ENCODE data around the gene DR1. TPM values are rescaled to one million over a fixed set of nuclear protein-coding genes. Genes with fewer than 3 reads are reported as not detected.
"Not testable (repeated sequence)": the region's sequence is repeated elsewhere in the genome, so short reads cannot be mapped to it uniquely, and the experiment has no call there.

DR1 gene
- polyA plus RNA-seq, 5 donors, result 58.4 to 71.1 (median 62.8) TPM

GRCh38 chr1:93338387-93339146 lies 7.1 kb upstream of the DR1 start:
- DNase-seq, result no peak

GRCh38 chr1:93339171-93339697 lies 6.5 kb upstream of the DR1 start:
- DNase-seq, result no peak

- DNase-seq, result no peak
Measured at GRCh38 chr1:93340090-93340489, 5.6 kb upstream of the DR1 start.

GRCh38 chr1:93344484-93344883 lies 1.2 kb upstream of the DR1 start:
- DNase-seq, result no peak

DNA sequence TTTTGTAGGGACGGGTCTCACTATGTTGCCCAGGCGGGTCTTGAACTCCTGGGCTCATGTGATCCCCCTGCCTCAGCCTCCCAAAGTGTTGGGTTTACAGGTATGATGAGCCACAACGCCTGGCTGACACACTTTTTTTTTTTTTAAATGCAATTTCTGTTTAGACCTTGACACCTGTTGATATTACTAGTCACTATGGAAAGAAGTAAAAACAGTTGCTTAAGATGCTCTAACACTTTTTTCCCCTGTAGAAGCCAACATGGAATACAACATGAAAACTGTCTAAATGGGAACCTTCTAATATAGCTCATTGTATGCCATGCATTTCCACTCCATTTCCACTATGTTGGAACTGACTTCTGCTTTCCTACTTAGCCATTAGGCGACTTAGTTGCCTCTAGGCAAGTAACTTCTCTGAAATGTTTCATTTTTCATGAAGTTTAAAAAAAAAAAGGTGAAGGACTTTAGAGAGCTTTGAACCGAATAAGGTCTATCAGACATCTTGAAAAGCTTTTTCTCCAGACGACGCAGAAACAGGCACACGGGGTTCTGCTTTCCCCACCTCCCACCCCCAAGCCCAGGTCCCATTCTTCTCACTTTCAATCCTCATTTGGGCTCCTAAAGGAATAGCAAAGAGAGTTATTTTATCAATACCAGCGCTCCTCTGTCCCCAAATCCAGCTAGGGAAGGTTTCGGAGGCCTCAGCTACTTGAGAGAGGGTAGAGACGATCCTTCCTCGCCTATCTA lies 648 bp upstream of the DR1 start:
- DNase-seq, result no peak

GRCh38 chr1:93346421-93346993 lies 800 bp downstream of the DR1 start:
- DNase-seq, result peak in 1 of 2 donors; percentile 25

GRCh38 chr1:93347334-93347899 lies 1.7 kb downstream of the DR1 start:
- no peak for DNase-seq

DNA sequence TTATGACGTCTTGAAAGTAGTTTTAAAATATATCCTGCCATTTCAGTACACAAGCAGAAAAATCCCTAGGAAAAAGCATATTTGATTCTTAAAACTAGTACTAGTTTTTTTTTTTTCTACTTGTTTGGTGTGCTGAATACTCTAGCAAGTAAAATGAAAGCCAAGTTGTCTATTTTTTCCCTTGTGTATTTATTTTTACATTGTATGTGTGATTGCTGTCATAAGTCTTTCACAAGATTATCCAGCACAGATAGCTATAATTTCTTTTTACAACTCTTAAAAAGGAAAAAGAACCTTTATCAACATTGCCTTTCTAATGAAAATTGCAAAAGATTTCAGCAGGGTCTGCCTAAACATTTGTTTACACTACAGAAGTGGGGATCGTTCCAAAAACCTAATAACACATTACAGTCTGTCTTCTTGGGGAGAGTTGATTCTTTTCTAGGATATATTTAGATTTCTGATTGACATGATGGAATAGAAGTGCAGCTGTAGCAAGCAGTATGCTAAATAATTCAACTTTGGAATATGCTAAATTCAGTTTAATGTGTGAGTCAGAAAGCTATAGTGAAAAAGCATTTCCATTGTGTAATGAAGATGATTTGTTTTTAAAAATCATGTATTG lies 2.5 kb downstream of the DR1 start:
- DNase-seq, result peak; percentile 32 to 42

GRCh38 chr1:93349231-93350135 lies 3.8 kb downstream of the DR1 start:
- DNase-seq, result no peak

- no peak for DNase-seq
Measured at GRCh38 chr1:93350322-93350721, 4.6 kb downstream of the DR1 start.

GRCh38 chr1:93350875-93351274 lies 5.2 kb downstream of the DR1 start:
- DNase-seq, result no peak

DNA sequence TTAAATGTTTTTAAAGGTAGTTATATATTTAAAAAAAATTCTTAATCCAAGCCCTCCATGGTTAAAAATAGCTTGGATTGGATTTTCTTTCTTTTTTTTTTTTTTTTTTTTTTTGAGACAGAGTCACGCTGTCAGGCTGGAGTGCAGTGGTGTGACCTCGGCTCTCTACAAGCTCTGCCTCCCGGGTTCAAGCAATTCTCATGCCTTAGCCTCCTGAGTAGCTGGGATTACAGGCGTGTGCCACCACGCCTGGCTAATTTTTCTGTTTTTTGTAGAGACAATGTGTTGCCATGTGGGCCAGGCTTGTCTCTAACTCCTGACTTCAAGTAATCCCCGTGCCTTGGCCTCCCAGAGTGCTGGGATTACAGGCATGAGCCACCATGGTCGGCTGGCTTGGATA lies 5.6 kb downstream of the DR1 start:
- not testable (repeated sequence) for DNase-seq

DNA sequence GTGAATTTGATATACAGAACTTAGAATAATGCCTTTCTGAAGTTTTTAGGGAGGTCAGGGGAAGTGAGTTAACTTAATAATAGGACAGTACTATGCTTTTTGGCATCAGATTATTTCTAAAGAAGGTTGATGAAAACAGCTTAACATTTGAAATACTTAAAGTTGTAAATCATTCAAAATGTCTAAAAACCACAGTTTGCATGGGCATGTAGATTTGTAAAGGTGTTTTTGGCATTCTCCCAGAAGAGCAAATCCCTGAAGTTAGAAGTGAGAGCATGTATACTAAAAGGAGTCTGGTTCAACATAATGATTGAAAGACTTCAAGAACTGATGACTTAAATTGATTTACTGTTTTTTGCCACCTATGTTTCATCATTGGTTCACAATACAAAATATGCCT lies 6.7 kb downstream of the DR1 start:
- DNase-seq, result no peak

DNA sequence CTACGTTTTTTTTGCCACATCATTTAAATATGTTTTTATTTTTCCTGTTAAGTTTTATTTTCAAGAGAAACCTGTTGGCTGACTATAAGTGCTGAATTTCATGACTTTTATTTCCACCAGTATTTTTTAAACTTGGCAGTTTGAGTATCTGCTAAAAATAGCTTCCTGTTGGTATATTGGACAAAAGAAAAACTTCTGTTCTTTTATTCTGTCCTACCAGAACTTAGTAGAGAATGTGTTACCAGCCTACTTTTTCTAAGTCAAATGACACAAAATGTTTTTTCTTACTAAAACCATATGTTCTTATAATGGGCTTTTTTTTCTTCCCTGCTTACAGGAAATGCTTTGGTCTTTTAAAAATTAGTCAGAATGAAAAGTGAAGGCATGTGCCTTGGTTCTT lies 7.6 kb downstream of the DR1 start:
- no peak for DNase-seq

DNA sequence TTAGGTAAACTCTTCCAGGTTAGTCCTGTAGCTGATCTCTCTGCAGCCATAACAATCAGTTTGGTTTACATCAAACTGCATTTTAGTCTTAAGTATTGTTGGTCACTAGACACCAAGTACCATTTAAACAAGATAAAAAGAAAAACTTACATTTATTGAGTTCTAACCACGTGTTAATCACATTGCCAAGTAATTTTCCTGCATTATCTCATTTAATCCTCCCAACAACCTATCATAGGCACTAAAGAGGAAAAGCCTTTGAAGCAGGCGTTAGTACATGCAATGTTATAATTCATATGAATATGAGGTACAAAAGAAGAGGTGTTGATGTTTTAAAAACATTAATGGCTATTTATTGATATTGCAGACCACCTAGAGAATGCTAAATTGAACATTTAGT lies 9.0 kb downstream of the DR1 start:
- DNase-seq, result no peak

GRCh38 chr1:93357242-93357641 lies 11.5 kb downstream of the DR1 start:
- DNase-seq, result no peak

DNA sequence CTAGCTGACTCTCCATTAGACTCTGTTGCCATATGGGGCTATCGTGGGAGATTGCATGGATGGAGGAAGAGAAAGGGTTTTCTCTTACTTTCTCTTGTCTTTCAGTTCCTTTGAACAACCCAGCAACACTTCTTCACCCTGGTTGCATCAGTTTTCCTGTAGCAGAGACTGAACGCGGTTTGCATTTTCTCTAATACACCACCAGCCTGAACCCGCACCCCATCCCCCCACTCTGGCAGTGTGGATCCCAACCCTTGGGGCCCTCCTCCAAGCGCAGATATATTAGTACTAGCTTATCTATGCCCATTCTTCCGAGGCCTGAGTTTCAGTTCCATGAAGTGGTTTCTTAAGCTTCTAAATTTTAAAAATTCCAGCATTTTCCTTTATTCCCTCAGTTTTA lies 12.6 kb downstream of the DR1 start:
- DNase-seq, result no peak

DNA sequence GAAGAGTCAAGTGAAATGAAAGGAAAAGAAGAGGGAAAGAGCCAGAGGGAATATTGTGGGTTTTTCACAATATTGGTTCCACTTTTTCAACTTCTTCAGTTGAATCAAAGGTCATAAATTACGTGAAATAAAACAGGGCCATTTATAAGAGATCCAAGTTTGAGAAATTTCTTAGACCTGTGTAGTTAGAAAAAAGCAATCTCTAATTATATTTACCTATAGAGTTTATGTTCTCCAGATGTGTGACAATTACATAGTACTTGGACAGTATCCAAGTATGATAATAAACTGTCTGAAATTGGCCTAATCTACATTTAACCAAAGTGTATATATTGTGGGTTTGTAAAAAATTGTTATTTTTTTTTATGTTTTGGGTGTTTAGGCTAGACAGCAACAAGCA lies 14.4 kb downstream of the DR1 start:
- DNase-seq, result no peak

DNA sequence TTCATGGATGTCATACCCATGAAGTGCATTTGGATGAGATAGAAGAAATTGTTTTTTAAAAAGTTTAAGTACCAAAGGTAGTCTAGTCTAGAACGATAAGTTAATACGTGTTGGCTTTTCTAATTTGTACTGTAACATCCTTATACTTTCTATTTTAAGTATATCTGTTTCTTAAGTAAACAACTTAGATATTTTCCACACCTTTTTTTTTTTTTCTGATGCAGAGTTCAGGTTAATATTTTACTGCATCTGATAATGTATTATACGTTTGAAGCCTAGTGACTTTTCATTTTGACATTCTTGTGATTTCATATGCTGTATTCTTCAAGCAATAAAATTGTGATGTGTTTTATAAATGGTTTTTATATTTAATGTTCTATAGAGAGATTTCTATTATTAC lies 16.5 kb downstream of the DR1 start:
- DNase-seq, result no peak

GRCh38 chr1:93365813-93366212 lies 20.1 kb downstream of the DR1 start:
- no peak for DNase-seq

GRCh38 chr1:93369734-93370133 lies 24.0 kb downstream of the DR1 start:
- no peak for DNase-seq

All from right lung (tissue), 5 donors.